HepG2 (cell line): Measurements from ENCODE around the gene ANXA9.

Experiments
- CHD2 ChIP-seq: IDR thresholded peaks from 2 replicates; pipeline ENCODE4 v1.6.1; 2011; ENCODE audit warnings: low read depth, low read length, improper control_type of control experiment
- NCOR1 ChIP-seq: fragments of 200-600 bp; sonication (generic); IDR thresholded peaks from 2 replicates; pipeline ENCODE4 v1.7.0; 2017; ENCODE audit warnings: antibody characterized with exemption, low read length, borderline replicate concordance
- SETDB1 ChIP-seq: sonication (generic); formaldehyde crosslinking; IDR thresholded peaks from 2 replicates; pipeline ENCODE4 v1.5.1; 2020; ENCODE audit warnings: missing genetic modification reagents, mild to moderate bottlenecking, borderline replicate concordance
- YY1 ChIP-seq: IDR thresholded peaks from 2 replicates; pipeline ENCODE4 v1.6.1; 2011; ENCODE audit warnings: low read length, low read depth, moderate library complexity, mild to moderate bottlenecking; ENCODE audit not compliant: insufficient read depth, insufficient replicate concordance
- TF ChIP-seq, protein P1 (sequence below): sonication (generic); formaldehyde crosslinking; IDR thresholded peaks from 2 replicates; pipeline ENCODE4 v1.5.0; 2020; ENCODE audit warnings: missing genetic modification reagents, mild to moderate bottlenecking, borderline replicate concordance
- TF ChIP-seq, protein P2 (sequence below): IDR thresholded peaks from 2 replicates; pipeline ENCODE4 v1.6.1; 2012; ENCODE audit warnings: low read length, improper control_type of control experiment
- TF ChIP-seq, protein P3 (sequence below): sonication (generic); formaldehyde crosslinking; IDR thresholded peaks from 2 replicates; pipeline ENCODE4 v1.4.0; 2020; ENCODE audit warnings: missing genetic modification reagents

DNA sequence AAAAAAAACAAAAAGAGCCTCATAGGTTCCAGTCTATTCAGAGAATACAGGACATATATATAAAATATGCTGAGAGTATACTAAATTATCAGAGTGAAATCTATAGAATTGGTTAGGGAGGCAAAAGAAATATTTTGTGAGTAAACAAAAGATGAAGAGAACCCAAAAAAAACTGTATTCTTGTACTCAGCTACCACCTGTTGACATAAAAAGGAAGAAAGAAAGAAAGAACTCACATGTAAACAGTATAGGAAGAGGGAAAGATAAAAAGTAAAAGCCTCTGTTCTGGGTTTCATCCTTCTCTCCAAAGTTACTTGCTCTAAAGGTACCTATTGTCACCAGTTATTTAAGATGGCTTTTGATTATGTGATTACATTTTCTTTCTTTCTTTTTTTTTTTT is 44.4 kb downstream of the ANXA9 start:
- TF ChIP-seq YY1 (no peak), CHD2 (no peak), NCOR1 (no peak), SETDB1 (no peak)
- TF ChIP-seq, protein P1, sequence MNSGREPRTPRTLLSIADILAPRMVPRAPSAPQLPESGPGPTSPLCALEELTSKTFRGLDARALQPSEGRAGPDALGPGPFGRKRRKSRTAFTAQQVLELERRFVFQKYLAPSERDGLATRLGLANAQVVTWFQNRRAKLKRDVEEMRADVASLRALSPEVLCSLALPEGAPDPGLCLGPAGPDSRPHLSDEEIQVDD (CRISPR knock-in tag): no peak
- TF ChIP-seq, protein P2, sequence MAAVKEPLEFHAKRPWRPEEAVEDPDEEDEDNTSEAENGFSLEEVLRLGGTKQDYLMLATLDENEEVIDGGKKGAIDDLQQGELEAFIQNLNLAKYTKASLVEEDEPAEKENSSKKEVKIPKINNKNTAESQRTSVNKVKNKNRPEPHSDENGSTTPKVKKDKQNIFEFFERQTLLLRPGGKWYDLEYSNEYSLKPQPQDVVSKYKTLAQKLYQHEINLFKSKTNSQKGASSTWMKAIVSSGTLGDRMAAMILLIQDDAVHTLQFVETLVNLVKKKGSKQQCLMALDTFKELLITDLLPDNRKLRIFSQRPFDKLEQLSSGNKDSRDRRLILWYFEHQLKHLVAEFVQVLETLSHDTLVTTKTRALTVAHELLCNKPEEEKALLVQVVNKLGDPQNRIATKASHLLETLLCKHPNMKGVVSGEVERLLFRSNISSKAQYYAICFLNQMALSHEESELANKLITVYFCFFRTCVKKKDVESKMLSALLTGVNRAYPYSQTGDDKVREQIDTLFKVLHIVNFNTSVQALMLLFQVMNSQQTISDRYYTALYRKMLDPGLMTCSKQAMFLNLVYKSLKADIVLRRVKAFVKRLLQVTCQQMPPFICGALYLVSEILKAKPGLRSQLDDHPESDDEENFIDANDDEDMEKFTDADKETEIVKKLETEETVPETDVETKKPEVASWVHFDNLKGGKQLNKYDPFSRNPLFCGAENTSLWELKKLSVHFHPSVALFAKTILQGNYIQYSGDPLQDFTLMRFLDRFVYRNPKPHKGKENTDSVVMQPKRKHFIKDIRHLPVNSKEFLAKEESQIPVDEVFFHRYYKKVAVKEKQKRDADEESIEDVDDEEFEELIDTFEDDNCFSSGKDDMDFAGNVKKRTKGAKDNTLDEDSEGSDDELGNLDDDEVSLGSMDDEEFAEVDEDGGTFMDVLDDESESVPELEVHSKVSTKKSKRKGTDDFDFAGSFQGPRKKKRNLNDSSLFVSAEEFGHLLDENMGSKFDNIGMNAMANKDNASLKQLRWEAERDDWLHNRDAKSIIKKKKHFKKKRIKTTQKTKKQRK: no peak
- TF ChIP-seq, protein P3, sequence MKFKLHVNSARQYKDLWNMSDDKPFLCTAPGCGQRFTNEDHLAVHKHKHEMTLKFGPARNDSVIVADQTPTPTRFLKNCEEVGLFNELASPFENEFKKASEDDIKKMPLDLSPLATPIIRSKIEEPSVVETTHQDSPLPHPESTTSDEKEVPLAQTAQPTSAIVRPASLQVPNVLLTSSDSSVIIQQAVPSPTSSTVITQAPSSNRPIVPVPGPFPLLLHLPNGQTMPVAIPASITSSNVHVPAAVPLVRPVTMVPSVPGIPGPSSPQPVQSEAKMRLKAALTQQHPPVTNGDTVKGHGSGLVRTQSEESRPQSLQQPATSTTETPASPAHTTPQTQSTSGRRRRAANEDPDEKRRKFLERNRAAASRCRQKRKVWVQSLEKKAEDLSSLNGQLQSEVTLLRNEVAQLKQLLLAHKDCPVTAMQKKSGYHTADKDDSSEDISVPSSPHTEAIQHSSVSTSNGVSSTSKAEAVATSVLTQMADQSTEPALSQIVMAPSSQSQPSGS: no peak
